Brain microvascular endothelial cell (primary cell): ENCODE results near the gene MACROD2.

Experiments
- DNase-seq: peaks from one replicate; pipeline ENCODE4 v3.0.0-alpha.2; 2020
- H3K27ac ChIP-seq: fragments of 250-450 bp; sonication (Bioruptor Pico); 2 replicates; pipeline ENCODE4 v1.5.1; 2020; ENCODE audit warnings: mild to moderate bottlenecking, moderate library complexity
- H3K27me3 ChIP-seq: fragments of 250-450 bp; sonication (Bioruptor Pico); replicated peaks from 2 replicates; pipeline ENCODE4 v1.5.1; 2020; ENCODE audit warnings: mild to moderate bottlenecking
- H3K36me3 ChIP-seq: fragments of 250-450 bp; sonication (Bioruptor Pico); replicated peaks from 2 replicates; pipeline ENCODE4 v1.5.1; 2020; ENCODE audit warnings: mild to moderate bottlenecking
- H3K4me3 ChIP-seq: 2 replicates; pipeline ENCODE4 v1.5.1; 2011; ENCODE audit warnings: low read depth, mild to moderate bottlenecking, control low read depth, low read length, moderate library complexity
- in situ Hi-C: cut with HindIII; loops from 2 replicates; pipeline ENCODE4 v1.10.0; 2017; ENCODE audit warnings: low sequenced_read_pairs, low pct_ligation_motif_present
- TF ChIP-seq, protein P1 (sequence below): IDR thresholded peaks from 2 replicates; pipeline ENCODE4 v1.5.1; 2011; ENCODE audit warnings: low read depth, mild to moderate bottlenecking, moderate library complexity, low read length, control low read depth, inconsistent platforms; ENCODE audit errors: missing control alignments

The MACROD2 gene

DNA sequence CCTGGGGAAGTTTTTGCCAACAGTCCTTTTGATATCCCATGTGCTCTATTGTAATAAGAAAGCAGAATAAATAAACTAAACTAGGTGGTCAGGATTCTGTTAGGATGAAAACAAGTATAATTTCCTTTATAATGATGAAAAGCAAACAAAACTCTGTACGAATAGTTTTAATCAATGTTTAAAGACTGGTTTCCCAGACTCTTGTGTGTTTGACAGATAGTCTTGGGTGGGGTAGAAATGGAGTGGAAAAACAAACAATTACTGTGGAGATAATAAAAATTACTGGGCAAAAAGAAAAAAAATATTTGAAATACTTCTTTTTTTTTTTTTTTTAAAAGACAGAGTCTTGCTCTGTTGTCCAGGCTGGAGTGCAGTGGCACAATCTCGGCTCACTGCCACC is 494.2 kb downstream of the MACROD2 start:
- in situ Hi-C loops, result no loop called here
- Histone ChIP-seq H3K4me3 (no peak overlapping the region), H3K27ac (no peak overlapping the region), H3K36me3 (no peaks in the 10 kb centered on the region), H3K27me3 (no peaks in the 10 kb centered on the region)
- TF ChIP-seq, protein P1, sequence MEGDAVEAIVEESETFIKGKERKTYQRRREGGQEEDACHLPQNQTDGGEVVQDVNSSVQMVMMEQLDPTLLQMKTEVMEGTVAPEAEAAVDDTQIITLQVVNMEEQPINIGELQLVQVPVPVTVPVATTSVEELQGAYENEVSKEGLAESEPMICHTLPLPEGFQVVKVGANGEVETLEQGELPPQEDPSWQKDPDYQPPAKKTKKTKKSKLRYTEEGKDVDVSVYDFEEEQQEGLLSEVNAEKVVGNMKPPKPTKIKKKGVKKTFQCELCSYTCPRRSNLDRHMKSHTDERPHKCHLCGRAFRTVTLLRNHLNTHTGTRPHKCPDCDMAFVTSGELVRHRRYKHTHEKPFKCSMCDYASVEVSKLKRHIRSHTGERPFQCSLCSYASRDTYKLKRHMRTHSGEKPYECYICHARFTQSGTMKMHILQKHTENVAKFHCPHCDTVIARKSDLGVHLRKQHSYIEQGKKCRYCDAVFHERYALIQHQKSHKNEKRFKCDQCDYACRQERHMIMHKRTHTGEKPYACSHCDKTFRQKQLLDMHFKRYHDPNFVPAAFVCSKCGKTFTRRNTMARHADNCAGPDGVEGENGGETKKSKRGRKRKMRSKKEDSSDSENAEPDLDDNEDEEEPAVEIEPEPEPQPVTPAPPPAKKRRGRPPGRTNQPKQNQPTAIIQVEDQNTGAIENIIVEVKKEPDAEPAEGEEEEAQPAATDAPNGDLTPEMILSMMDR, result no peak
- DNase-seq, result no peak

DNA sequence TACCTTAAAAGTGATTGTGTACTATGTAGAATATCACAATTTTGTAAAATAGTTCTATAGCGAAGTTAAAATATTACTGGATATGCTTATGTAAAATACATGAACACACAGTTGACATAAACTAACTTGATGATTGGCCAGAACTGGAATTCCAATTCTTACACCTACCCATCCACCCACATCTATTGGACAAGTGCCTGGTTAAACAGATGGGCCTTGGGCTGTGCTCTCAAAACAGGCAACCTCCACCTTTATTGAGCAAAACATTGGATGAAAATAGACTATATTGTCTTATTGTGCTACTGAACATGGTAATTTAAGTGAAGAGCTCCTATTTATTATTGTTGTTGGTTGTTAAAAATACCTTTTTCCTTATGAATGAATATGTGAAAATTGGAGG is 496.1 kb downstream of the MACROD2 start:
- Histone ChIP-seq H3K36me3 (no peaks in the 10 kb centered on the region), H3K4me3 (no peak overlapping the region), H3K27ac (no peak overlapping the region), H3K27me3 (no peaks in the 10 kb centered on the region)
- TF ChIP-seq, protein P1, result no peak
- in situ Hi-C loops, result no loop called here
- no peak for DNase-seq

DNA sequence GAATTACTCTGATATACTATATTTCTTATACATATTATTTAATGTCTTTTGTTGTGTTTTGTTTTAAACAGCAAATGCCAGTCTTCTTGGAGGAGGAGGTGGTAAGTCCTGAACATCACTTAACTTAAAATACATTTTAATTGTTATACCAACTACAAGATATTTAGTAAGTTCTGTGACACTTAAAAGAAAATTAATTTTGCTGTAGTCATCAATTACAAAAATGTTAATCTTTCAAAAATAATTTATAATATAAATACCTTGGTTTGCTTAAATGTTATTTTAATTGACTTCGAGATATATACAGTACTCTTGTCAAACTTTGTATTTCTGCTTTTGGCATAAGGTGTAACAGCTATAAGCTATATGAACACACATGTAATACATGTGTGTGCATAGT is 498.1 kb downstream of the MACROD2 start:
- Histone ChIP-seq H3K36me3 (no peaks in the 10 kb centered on the region), H3K4me3 (no peak overlapping the region), H3K27me3 (no peaks in the 10 kb centered on the region), H3K27ac (no peak overlapping the region)
- TF ChIP-seq, protein P1, result no peak
- in situ Hi-C loops, result no loop called here
- DNase-seq, result no peak

DNA sequence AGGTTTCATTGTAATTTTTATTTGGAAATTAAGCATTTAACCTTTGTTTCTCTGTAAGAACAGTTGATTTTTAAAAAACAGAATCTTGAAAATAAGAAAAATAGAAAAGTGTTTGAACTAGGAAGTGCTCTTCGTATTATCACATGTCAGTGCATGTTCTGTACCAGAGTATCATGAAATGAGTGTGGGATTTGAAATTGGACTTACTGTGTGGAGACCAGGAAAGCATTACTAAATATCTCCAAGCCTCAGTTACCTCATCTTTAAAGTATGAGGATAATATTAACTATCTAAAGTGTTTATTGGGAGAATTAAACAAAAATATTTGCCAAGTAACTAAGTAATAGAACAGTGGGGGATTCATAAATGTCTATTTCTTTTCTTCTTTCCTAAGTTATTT is 499.0 kb downstream of the MACROD2 start:
- Histone ChIP-seq H3K4me3 (no peak overlapping the region), H3K27ac (no peak overlapping the region), H3K27me3 (no peaks in the 10 kb centered on the region), H3K36me3 (no peaks in the 10 kb centered on the region)
- DNase-seq, result no peak
- in situ Hi-C loops, result no loop called here
- TF ChIP-seq, protein P1, result no peak

DNA sequence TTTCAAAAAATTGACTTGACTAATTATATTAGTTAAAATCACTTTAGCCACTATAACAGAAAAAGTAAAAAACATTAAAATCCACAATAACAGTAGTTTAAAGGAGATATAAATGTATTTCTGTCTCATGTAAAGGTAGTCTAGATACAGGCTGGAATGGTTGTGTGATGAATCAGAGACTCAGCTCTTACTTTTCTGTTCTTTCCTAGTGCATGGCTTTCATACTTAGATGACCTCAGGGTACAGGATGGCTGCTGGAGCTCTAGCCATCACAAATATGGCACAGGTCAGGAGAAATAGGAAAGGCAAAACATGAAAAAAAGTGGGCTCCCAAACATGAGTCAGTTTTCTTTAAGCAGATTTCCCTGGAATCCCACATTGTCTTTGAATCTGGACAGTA is 499.8 kb downstream of the MACROD2 start:
- Histone ChIP-seq H3K27me3 (no peaks in the 10 kb centered on the region), H3K4me3 (no peak overlapping the region), H3K36me3 (no peaks in the 10 kb centered on the region), H3K27ac (no peak overlapping the region)
- in situ Hi-C loops, result no loop called here
- TF ChIP-seq, protein P1, result no peak
- no peak for DNase-seq

DNA sequence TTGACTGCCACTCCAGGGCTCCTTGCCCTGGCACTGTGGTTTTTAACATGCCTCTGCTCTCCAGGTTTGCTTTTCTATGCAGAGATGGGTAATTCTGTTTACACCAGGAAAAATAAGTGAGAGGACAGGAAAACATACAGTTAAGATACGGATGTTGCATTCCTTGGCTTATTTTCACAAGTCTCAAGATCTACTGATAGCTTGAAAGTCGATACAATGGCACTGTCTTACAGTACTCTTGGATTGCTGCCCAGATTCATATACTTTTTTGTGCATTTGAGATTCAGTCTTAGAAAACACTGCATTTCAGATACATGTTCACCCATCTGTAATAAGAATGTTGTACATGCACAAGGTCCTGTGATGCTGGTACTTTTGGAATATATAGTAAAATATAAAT is 501.7 kb downstream of the MACROD2 start:
- H3K27me3 ChIP-seq, result no peaks in the 10 kb centered on the region
- in situ Hi-C loops, result no loop called here
- no peak overlapping the region for H3K27ac ChIP-seq
- no peak overlapping the region for H3K4me3 ChIP-seq
- TF ChIP-seq, protein P1, result no peak
- no peaks in the 10 kb centered on the region for H3K36me3 ChIP-seq
- DNase-seq, result no peak
